OCI-M2 (cell line): Measurements from ENCODE around the gene EFTUD2.

Experiments used
- DNase-seq: peaks from one replicate; lab custom pipeline; 2025; ENCODE audit not compliant: unreplicated experiment; lab: John Stamatoyannopoulos, UW

EFTUD2 gene

DNA sequence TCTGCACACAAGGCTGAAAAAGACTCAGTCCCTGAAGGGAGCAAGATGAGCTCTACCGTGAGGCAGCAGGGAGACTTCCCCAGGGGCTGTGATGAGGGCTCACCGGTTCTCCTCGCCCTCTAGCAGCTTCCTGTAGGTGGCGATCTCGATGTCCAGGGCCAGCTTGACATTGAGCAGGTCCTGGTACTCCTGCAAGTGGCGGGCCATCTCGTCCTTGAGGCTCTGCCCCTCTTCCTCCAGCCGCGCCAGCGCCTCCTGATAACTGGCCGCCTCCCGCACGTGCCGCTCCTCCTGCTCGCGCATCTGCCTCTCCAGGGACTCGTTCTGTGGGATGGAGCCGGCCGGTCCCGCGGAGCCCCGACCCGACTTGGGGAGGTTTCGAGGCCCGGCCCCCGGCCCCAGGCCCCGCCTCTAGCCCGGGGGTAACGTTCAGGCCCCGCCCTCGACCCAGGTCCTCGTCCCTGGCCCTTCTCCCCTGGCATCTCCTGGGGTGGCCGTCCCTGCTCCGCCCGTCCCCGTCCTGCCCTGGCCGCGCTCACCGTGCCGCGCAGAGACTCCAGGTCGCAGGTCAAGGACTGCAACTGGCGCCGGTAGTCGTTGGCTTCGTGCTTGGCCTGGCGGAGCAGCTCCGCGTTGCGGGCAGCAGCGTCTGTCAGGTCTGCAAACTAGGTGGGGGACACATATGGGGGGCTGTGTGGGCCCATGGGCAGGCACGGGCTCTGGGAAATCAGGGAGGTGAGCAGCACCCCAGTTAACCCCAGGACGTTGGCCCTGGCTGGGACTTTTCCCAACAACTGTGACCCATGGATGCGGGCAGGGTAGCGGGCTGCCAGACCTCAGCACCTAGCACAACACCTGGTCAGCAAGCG, 12.1 kb upstream of the EFTUD2 start:
- DNase-seq: no peak

GRCh38 chr17:44910231-44911106, 11.2 kb upstream of the EFTUD2 start:
- no peak for DNase-seq

GRCh38 chr17:44909681-44910144, 10.5 kb upstream of the EFTUD2 start:
- DNase-seq: no peak

DNA sequence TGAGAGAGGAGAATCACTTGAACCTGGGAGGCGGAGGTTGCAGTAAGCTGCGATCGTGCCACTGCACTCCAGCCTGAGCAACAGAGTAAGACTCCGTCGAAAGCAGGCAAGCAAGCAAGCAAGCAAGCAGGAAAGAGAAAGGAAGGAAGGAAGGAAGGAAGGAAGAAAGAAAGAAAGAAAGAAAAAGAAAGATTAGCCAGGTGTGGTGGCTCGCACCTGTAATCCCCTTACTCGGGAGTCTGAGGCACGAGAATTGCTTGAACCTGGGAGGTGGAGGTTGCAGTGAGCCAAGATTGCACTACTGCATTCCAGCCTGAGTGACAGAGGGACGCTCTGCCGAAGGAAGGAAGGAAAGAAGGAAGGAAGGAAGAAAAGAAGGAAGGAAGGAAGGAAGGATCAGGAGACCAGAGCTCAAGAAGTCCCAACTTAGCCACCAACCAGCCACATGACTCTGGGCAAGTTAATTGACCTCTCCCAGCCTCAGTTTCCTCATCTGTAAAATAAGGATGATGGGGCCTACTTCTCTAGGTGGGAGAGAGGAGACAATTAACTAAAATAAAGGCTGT, 9.6 kb upstream of the EFTUD2 start:
- no peak for DNase-seq

DNA sequence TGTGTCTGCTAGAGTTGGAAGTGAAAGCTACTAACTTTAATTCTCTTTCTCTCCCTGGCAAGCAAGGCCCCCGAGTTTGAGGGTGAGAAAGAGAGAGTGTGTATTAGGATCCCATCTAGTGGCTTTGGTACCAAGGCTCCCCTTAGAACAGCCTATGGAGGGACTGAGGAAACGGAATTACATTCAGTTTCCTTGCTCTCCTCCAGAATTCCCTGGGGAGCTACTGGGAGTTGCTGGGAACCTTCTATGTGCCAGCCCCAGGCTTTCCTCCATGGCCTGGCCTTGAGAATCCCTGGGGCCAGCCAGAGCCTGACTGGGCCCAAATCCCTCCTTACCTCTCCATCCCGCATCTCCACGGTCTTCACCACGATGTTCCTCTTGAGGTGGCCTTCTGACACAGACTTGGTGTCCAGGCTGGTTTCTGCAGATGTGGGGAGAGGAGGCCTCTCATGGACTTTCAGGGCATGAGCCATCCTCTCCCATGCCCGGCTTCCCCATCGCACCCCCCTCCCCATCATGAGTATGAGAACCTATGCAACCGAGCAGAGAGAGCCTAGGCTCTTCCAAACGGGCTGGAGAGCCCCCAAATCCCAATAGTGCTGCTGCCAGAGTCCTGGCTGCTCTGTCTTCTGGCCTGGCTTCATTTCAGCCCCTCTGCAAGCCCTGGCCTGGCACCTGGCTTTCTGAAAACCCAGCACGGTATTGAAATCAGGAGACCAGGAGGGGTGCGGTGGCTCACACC, 8.7 kb upstream of the EFTUD2 start:
- DNase-seq: no peak

- no peak for DNase-seq
Measured at GRCh38 chr17:44906763-44907728, 7.8 kb upstream of the EFTUD2 start.

GRCh38 chr17:44906010-44906646, 6.9 kb upstream of the EFTUD2 start:
- DNase-seq: no peak

DNA sequence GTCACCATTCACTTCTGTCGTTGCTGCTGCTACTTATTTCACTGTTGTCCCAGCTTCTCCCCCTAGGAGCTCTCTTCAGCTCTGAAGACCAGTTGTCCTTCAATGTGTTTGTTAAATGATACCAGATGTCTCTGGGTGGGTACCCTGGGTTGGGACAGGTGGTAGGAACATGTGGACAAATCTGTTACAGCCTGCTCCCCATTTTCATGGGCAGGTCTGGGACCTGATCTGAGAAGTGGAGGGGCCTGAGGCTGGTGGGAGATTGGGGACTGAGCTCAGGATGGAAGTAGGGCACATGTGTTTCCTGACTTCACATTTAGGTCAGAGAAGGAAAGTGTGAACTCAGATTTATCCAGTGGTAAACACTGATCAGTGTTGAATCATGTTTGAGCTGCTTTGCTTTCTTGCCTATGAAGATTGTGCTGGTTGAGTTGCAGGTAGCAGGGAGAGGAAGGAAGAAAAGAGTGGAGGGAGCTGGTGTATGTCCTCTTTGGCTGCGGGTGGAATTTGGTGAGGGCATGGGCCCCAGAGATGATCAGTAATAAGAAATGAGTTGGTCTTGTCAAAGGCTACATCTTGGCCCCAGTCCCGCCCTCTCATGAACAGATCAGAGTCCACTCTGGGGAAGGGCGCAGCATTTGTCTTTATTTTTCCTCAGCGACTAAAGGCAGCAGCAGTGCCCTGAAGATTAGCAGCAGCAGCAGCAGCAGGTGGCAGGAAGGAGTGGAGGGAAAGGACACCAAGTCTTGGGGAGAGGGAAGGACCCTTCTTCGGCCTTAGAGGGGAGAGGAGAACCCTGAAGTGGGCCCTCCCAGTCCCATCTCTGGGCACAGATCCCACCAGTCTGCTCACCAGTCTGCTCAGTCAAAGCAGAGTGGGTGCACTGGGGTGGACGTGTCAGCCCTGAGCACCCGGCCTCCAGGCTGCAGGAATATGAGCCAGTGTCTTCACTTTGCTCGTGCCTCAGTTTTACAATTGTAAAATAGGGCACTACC, 6.1 kb upstream of the EFTUD2 start:
- DNase-seq: no peak

DNA sequence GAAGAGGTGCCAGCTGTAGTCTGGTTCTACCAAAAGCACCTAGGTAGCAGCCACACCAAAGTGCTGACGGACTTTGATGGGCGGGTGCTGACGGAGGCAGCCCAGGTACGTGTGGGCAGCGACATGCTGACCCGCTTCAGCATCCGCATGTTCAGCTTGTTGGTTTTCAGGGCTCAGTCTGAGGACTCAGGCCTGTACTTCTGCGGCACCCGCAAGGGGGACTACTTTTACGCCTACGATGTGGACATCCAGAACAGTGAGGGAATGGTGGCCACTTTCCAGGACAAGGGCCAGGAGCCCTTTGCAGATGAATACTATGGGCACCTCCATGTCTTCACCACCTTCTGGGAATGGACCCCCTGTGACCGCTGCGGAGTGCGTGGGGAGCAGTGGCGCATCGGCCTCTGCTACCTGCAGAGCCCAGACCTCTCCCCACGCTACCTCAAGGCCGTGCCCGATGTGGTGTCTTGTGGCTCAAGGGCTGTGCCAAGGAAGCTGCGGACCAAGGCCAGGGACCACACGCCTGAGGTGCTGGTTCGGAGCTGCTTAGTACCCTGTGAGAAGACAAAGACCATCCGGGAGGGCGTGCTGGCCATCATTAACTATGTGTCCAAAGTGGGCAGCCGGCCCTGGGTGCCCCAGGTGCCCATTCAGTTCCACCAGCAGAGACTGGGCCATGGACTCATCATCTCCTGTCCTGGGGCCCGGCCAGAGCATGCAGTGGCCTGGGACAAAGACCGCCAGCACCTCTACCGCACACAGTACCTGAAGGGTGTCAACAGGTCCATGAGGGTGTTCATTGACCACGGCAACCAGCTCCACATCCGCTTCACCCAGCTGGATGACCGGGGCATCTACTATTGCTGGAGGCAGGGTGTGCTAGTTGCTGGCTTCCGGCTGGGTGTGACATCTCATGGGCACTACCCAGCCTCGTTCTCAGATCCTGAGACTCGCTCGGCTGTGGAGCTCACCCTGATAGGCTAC, 5.0 kb upstream of the EFTUD2 start:
- no peak for DNase-seq

- DNase-seq: no peak
Measured at GRCh38 chr17:44903012-44903685, 3.9 kb upstream of the EFTUD2 start.

- no peak for DNase-seq
Measured at GRCh38 chr17:44902135-44902760, 3.0 kb upstream of the EFTUD2 start.

DNA sequence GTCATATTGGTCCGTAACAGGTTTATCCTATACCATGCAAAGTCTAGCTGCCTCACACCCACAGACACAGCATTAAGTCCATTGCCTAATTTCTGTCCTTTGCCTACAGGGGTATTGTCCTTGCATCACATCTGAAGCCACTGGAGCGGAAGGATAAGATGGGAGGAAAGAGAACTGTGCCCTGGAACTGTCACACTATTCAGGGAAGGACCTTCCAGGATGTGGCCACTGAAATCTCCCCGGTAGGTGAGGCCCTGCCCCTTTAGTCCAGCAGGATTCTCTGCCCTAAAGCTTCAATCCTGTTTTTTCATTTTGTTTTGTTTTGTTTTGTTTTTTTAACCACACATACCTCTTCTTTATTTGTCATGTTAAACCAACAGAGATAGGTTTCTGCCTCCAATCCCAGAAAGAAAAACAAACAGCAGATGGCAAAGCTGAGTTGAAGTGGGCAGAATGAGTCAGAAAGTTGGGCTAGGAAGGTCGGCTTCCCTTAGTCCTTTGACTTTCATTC, 2.2 kb upstream of the EFTUD2 start:
- no peak for DNase-seq

DNA sequence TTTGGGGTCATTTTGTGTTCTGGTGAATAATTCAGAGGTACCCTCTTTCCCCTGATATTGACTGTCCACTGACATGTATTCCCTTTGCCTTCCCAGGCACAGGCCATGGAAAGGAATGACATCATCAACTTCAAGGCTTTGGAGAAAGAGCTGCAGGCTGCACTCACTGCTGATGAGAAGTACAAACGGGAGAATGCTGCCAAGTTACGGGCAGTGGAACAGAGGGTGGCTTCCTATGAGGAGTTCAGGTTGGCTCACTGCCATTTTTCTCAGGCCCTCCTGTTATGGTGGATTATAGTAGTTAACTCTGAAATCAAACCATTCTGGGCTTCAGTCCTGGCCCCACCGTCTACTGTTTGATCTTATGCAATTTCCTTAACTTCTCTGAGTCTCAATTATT, 1.6 kb upstream of the EFTUD2 start:
- DNase-seq: no peak

DNA sequence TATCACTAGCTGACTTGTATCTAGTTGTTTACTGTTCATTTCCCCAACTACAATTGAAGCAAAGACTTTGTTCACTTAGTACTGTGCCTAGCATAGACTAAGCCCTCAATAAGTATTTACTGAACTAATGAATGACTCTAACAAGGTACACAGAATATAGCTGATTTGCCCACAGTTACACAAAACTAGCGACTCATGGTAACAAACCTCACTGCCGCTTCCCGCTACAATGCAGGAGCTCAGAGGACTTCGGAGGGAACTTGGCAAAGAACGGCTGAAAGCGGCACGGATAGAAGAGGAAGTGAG, 524 bp downstream of the EFTUD2 start:
- DNase-seq: no peak

DNA sequence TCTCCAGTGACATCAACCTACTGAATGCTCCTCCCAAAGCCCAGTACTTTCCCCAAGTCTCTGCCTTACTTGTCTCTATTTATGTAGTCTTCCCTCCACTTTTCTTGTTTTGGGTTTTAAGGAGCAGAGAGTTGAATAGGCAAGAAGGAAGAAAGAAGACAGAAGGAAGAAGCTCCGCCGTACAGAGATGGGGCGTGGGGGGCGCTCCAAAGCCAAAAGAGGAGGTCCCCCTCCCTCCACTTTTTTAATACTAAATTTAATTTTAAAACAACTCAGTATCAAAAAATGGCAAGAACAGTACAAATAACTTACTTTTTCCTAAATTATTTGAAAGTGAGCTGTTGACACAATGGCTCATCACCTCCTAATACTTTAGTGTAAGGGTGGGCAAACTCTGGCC, 4.6 kb downstream of the EFTUD2 start:
- DNase-seq: no peak

- DNase-seq: no peak
Measured at GRCh38 chr17:44892250-44892649, 7.0 kb downstream of the EFTUD2 start.
